ENCODE results near the gene KNDC1. TPM values are rescaled to one million over a fixed set of nuclear protein-coding genes. Genes with fewer than 3 reads are reported as not detected.

Gene KNDC1
- total RNA-seq, 2 donors from 2014 or later: 0.29 to 0.32 TPM

DNA sequence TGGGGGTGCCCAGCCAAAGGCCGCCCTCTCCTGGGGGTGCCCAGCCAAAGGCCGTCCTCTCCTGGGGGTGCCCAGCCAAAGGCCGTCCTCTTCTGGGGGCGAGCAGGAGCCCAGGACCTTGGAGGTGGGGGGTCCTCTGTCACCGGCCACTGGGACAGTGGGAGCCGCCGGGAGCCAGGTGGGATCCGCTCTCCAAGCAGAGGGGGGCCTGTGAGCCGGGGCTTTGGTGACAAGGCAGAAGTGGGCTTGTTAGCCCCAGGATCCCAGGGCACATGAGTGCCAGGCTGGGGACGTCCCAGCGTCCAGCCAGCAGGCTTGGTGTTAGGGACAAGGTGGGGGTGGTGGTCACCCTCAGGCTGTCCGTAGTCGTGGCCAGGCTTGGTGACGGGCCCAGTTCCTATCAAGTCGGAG, 40.6 kb downstream of the KNDC1 start:
- intact Hi-C loops (cut with DNase I): no loop called here
- Histone ChIP-seq H3K9ac (ENCODE audit: low read depth in 2 of 2, low read length in 2 of 2) (no peak overlapping the region), H3K36me3 (no peaks in the 10 kb centered on the region), H3K27me3 (no peaks in the 10 kb centered on the region), H3K4me3 (no peak overlapping the region), H3K9me3 (no peaks in the 10 kb centered on the region), H3K27ac (no peak overlapping the region), H3K4me1 (no peaks in the 10 kb centered on the region)
- DNase-seq: no peak
- TF ChIP-seq, protein P1, sequence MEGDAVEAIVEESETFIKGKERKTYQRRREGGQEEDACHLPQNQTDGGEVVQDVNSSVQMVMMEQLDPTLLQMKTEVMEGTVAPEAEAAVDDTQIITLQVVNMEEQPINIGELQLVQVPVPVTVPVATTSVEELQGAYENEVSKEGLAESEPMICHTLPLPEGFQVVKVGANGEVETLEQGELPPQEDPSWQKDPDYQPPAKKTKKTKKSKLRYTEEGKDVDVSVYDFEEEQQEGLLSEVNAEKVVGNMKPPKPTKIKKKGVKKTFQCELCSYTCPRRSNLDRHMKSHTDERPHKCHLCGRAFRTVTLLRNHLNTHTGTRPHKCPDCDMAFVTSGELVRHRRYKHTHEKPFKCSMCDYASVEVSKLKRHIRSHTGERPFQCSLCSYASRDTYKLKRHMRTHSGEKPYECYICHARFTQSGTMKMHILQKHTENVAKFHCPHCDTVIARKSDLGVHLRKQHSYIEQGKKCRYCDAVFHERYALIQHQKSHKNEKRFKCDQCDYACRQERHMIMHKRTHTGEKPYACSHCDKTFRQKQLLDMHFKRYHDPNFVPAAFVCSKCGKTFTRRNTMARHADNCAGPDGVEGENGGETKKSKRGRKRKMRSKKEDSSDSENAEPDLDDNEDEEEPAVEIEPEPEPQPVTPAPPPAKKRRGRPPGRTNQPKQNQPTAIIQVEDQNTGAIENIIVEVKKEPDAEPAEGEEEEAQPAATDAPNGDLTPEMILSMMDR (IDR thresholded peaks at IDR 0.05): no peak

DNA sequence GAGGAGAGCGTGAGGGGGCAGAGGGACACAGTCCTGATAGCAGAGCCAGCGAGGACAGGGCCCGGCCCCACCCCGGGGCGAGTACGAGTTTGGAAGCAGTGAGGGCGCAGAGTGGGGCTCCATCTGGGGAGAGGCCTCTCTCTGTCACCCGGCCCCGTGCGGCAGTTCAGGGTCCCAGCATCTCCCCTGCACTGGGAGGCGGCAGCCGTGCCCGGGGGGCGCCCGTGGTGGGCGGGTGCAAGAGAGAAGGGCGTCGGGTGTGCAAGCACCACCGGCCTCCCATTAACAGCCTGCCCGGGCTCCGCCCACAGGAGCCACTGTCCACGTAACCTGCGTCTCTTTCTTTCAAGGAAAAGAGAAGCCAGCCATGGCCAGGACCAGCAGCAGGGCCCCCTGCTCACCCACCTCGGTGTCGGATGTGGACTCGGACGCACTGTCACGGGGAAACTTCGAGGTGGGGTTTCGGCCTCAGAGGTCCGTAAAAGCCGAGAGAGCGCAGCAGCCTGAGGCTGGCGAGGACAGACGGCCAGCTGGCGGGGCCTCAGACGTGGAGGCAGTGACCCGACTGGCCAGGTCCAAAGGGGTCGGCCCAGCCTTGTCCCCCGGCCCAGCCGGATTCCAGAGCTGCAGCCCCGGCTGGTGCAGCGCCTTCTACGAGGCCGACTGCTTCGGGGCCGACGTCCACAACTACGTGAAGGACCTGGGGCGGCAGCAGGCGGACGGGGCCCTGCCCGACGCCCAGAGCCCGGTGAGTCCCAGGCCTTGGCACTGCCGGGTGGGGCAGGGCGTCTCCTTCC, 41.3 kb downstream of the KNDC1 start:
- DNase-seq: no peak
- no peak overlapping the region for H3K27ac ChIP-seq
- H3K4me1 ChIP-seq: no peaks in the 10 kb centered on the region
- no peaks in the 10 kb centered on the region for H3K9me3 ChIP-seq
- TF ChIP-seq, protein P1 (IDR thresholded peaks at IDR 0.05): no peak
- H3K9ac ChIP-seq (ENCODE audit: low read depth in 2 of 2, low read length in 2 of 2): no peak overlapping the region
- no peaks in the 10 kb centered on the region for H3K36me3 ChIP-seq
- intact Hi-C loops (cut with DNase I): no loop called here
- H3K27me3 ChIP-seq: no peaks in the 10 kb centered on the region
- H3K4me3 ChIP-seq: no peak overlapping the region

DNA sequence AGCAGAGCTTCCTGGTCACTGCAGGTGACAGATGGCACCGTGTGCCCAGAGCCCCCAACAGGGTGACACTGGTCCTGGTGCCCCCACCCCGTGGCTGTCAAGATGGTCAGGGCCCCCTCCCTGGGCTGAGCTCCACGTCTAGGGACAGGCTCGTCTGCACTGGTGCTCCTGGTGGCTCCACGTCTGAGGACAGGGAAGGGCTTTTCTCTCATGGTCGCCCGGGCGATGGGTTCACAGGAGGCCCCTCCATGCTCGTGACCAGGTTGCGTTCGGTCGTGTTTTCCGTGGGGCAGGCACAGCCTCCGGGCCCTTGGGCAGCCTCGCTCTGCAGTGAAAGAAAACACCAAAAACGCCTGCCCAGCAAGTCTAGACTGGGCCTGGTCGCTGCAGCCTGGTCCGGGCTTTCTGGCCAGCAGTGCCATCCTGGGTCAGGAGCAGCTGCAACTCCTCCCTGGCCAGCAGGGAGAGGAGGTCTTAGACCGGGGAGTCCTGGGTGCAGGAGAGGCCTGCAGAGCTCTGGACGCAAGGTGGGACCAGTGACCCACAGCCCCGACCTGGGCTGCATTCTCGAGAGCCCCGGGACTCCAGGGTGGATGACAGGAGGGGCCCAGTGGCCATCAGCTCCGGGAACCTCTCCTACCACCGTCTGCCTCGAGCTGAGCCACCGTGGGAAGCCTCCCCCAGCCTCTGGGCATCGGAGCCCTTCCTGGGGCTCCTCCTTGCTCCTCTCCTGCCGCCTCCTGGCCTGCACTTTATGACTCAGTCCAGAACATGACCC, 42.1 kb downstream of the KNDC1 start:
- no peaks in the 10 kb centered on the region for H3K27me3 ChIP-seq
- no peak overlapping the region for H3K9ac ChIP-seq (ENCODE audit: low read depth in 2 of 2, low read length in 2 of 2)
- no peak overlapping the region for H3K27ac ChIP-seq
- DNase-seq: no peak
- H3K36me3 ChIP-seq: no peaks in the 10 kb centered on the region
- TF ChIP-seq, protein P1 (IDR thresholded peaks at IDR 0.05): no peak
- H3K4me1 ChIP-seq: no peaks in the 10 kb centered on the region
- no peak overlapping the region for H3K4me3 ChIP-seq
- intact Hi-C loops (cut with DNase I): no loop called here
- H3K9me3 ChIP-seq: no peaks in the 10 kb centered on the region

DNA sequence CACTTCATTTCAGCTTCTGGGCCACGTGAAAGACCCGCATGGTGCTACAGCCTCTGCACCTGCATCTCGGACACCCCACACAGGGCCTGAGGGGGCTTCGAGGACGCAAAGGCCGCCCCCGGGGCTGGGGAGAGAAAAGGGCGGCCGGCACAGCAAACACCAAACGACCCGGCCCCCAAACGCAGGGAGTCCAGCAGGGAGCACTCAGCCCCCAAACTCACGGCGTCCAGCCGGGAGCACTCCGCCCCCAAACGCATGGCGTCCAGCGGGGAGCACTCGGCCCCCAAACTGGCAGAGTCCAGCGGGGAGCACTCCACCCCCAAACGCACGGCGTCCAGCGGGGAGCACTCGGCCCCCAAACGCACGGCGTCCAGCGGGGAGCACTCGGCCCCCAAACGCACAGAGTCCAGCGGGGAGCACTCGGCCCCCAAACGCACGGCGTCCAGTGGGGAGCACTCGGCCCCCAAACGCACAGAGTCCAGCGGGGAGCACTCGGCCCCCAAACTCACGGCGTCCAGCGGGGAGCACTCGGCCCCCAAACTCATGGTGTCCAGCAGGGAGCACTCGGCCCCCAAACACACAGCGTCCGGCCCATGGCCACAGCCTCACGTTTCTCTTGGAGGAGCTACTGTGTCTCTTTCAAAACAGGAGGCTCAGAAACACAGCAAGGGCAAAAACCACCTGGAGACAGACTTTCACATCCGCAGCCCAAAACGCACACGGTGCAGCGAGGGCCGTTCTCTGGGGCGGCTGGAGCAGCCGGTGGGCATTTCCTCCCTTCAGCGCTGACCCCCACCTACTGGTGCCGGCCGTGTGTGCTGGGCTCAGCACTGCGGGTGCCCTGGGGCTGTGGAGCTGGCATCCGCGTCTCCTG, 43.0 kb downstream of the KNDC1 start:
- no peak for DNase-seq
- no peaks in the 10 kb centered on the region for H3K27me3 ChIP-seq
- no peak overlapping the region for H3K4me3 ChIP-seq
- no peak overlapping the region for H3K9ac ChIP-seq (ENCODE audit: low read depth in 2 of 2, low read length in 2 of 2)
- intact Hi-C loops (cut with DNase I): no loop called here
- H3K9me3 ChIP-seq: no peaks in the 10 kb centered on the region
- TF ChIP-seq, protein P1 (IDR thresholded peaks at IDR 0.05): no peak
- no peak overlapping the region for H3K27ac ChIP-seq
- no peaks in the 10 kb centered on the region for H3K4me1 ChIP-seq
- no peaks in the 10 kb centered on the region for H3K36me3 ChIP-seq

DNA sequence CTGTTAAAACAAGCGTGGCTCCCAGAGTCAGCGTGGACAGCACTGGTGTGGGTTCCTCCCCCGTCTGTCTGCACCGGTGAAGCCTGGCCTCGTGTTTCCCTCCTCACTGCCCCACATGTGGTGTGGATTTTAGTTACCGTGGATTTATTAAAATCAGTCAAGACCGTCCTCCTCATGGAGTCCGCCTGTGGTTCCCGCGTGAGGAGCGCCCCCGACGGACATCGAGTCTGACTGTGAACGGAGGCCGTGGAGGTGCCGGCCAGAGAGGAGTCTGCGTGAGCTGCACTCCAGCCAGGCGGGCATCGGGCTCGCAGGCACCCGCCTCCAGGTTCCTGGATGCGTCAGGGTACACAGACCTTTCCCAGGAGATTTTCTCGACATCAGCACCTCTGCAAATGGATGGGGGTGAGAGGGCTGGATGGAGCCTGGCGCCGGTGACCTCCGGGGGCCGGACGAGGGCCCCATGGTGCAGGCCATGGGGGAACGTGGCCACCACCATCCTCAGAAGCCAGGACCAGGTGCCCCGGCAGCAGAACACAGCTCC, 43.7 kb downstream of the KNDC1 start:
- no peaks in the 10 kb centered on the region for H3K27me3 ChIP-seq
- H3K4me1 ChIP-seq: no peaks in the 10 kb centered on the region
- no peak overlapping the region for H3K4me3 ChIP-seq
- H3K9ac ChIP-seq (ENCODE audit: low read depth in 2 of 2, low read length in 2 of 2): no peak overlapping the region
- intact Hi-C loops (cut with DNase I): no loop called here
- TF ChIP-seq, protein P1 (IDR thresholded peaks at IDR 0.05): no peak
- DNase-seq: no peak
- H3K36me3 ChIP-seq: no peaks in the 10 kb centered on the region
- H3K9me3 ChIP-seq: no peaks in the 10 kb centered on the region
- H3K27ac ChIP-seq: no peak overlapping the region

All from colonic mucosa (tissue), 4 donors.